HG03439 (cell line): ENCODE data around the gene GARRE1.

Experiments used
- ATAC-seq: cut with Tn5 transposase; IDR thresholded peaks from one replicate; pipeline ENCODE4 v1.9.1; 2021; ENCODE audit warnings: mild to moderate bottlenecking, moderate library complexity; ENCODE audit not compliant: unreplicated experiment

Gene GARRE1

GRCh38 chr19:34284505-34284904, 30.2 kb downstream of the GARRE1 start:
- ATAC-seq: no peak

DNA sequence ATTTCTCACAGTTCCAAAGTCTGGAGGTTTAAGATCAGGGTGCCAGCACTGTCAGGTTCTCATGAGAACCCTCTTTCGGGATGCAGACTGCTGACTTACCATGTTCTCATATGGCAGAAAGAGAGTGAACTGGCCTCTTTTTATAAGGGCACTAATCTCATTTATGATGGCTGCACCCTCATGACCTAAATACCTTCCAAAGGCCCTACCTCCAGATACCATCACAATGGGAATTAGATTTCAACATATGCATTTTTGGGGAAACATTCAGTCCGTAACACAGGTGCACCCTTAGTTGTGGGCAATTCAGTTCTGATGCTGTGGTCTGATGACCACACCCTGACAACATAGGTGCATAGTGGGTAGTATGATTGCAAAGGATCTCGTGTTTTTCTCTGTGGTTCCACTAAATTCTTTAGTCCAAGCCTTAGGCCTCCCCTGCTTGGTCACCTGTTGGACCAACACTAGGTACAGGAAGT, 33.3 kb downstream of the GARRE1 start:
- ATAC-seq: no peak

DNA sequence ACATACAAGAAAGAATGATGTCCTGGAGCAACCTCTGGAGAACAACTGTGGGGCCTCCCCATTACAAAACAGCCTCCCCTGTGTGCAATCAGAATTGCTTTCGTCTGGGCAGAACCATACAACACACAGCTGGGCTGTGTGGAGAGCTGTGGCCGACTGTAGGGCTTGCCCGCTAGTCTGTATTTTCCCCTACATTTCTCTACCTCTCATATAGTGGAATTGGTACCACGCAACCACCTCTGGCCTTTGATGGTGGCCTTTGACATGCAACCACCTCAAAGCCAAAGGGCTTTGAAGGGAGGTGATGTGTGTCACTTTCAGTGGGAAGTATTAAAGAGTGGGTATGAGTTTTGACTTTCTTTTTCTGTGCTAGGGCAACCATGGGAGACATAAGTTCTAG, 34.0 kb downstream of the GARRE1 start:
- ATAC-seq: no peak

DNA sequence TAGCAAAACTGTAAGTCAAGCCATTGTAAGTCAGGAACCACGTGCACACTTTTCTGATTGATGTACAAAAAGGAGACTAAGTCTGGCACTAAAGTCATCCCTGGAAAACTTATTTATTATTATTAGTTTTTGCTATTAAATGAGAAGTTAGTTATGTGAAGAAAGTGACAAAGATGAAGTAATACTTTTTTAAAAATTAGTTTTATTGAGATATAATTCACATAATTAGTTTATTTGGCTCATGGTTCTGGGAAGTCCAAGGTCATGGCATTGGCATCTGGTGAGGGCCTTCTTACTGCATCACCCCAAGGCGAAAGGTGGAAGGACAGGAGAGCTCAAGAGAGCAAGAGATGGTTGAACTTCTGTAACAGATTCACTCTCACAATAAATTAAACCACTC, 36.9 kb downstream of the GARRE1 start:
- ATAC-seq: no peak

DNA sequence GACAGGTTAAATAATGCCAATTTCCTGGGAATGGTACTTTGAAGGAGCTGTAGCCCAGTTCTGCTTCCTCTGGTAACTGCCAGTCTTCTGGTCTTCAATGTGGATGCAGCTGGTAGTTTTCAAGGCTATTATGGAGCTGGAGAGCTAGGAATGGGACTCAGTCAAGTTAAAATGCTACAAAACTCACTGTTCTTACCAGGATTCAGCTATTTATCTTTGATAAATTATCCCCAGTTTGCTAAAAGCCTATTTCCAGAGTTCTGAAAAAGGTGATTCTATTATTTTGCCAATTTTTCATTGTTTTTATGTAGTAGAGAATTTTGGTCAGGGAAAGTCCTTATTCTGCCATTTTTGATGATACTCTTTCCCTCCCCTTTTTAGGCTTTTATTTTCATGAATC, 40.7 kb downstream of the GARRE1 start:
- ATAC-seq: no peak

DNA sequence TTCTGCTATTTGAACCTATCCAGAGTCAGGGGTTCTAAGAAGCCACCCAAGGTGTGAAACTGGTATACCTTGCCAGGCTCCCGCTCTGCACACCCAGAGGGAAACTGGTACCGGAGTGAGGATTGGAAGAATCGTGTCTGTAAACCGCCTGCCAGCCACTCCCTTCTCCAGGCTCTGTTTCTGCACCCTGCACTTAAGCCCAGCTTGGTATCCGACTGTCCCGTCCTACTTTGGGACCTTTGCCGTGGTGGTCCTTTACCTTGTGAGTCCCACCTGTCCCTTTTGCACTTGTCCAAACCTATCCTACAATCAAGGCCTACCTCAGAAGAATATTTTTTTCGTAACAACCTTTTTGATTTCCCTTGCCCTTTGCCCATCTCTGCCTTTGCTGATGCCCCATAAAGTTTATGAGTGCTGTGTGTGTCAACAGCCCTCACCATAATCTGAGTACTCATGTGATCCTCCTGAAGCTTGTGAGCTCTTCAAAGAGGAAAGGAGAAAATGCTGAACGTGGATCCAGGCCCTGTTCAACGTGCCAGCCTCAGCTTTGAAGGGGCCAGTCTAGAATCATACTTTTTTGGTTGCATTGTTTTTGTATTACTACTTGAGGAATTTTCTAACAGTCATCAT, 44.7 kb downstream of the GARRE1 start:
- no peak for ATAC-seq

DNA sequence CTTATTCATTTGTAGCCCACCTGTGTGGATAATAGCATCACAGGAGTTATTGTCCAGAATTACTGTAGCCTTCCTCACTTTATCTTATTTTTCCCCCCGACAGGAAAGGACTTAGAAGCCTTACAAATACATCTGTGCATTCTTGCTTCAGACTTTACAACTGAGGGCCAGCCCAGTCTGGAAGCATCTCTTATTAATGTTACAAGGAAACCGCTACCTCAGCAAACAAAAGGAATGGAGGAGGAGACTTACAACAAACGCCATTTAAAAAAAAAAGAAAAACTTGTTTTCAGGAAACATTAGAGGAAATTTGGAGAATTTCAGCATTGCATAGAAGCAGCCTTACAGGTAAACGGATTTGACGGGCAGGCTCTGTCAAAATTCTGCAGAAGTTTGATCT, 45.2 kb downstream of the GARRE1 start:
- ATAC-seq: no peak

DNA sequence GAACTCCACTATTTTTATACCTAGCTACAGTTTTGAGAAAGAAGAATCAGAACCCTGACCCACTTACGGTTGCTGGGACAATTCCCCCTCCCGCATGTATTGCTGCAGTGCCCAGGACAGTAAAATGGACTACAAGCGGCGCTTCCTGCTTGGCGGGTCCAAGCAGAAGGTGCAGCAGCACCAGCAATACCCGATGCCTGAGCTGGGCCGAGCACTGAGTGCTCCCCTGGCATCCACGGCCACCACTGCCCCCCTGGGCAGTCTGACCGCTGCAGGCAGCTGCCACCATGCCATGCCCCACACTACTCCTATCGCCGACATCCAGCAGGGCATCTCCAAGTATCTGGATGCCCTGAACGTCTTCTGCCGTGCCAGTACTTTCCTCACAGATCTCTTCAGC, 46.0 kb downstream of the GARRE1 start:
- no peak for ATAC-seq

DNA sequence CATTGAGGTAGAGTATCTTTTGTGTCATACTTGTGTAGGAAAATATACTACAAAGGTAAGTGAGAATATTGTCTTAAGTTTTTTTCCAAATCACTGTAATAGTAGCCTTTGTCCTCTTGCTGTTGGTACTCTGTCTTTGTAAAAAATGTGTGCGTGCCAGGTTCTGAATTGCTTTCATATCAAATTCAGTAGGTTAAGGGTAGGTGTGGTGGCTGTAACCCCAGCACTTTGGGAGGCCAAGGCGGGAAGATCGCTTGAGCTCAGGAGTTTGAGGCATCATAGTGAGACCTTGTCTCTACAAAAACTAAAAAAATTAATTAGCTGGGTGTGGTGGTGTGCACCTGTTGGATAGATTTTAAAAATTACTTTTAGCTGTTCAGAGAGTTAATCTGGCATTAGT, 46.6 kb downstream of the GARRE1 start:
- no peak for ATAC-seq
